HG03354 (cell line): ENCODE measurements around the gene ZNF280C.
A peak's percentile ranks its signal among the peaks of the same experiment; 100 is the strongest.

ENCODE experiments used
- ATAC-seq: cut with Tn5 transposase; IDR thresholded peaks from one replicate; pipeline ENCODE4 v1.9.1; 2021; ENCODE audit warnings: mild to moderate bottlenecking; ENCODE audit not compliant: unreplicated experiment, poor library complexity, severe bottlenecking

The ZNF280C gene

DNA sequence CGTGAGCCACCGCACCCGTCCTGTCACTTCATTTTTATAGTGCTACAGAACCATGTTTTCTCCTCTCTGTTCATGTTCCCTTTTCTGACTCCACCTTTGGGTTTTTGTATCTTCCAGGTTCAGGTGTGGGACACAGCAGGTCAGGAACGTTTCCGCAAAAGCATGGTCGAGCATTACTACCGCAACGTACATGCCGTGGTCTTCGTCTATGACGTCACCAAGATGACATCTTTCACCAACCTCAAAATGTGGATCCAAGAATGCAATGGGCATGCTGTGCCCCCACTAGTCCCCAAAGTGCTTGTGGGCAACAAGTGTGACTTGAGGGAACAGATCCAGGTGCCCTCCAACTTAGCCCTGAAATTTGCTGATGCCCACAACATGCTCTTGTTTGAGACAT lies 84.5 kb downstream of the ZNF280C start:
- no peak for ATAC-seq

- no peak for ATAC-seq
Measured at GRCh38 chrX:130179579-130180215, 89.0 kb downstream of the ZNF280C start.

- no peak for ATAC-seq
Measured at GRCh38 chrX:130179170-130179569, 89.5 kb downstream of the ZNF280C start.

DNA sequence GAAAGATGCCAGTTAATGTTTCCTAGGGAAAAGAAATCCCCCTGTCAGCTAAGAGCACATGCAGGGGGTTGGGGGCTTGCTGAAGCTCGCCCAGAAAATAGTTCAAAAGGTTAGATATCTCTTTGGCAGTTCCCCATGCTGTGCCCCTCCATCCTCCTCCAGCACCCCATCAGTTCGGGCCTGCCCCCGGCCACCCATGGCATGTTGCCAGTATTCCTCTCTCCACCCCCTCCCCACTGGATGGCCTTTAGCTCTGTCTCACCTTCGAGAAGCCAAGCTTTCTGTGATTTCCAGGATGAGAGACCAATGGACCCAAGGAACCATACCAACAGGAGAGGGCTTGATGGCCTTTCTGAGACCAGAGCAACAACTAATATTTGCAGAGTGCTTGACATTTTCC lies 91.8 kb downstream of the ZNF280C start:
- no peak for ATAC-seq

DNA sequence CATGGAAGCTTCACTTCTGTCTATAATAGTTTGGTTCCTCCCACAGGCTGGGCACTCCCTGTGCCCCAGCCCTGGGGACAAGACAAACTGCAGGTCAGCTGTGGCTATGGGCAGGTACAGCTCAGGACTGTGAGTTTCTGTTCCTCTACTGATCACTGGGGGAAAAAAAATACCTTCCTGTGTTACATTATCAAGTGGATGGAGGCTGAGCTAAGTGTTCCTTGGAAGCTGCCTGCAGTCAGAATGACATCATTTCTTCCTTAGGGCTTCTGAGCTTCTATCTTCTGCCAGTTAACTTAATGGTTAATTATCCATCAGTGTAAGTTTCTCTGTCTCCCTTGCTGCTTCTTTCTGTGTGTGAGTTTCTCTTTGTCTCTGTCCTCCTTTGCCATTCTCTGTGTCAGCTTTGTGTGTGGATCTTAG lies 92.3 kb downstream of the ZNF280C start:
- ATAC-seq = peak; percentile 81

DNA sequence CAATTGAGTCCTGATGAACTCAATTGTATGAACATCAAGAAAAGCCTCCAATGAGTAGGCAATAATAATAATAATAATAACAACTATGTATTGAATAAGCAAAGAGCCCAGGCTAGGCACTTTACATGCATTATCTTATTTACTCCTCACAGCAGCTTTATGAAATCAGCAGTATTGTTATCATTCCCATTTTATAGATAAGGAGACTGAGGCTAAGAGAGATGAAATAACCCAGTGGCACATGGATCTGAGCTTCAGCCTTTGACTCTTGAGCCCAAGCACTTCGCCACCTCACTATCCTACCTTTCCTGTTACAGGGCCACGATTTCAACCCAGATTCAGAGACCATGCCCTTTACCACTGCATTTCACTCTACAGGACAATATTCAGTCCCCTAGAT lies 93.8 kb downstream of the ZNF280C start:
- ATAC-seq = no peak

DNA sequence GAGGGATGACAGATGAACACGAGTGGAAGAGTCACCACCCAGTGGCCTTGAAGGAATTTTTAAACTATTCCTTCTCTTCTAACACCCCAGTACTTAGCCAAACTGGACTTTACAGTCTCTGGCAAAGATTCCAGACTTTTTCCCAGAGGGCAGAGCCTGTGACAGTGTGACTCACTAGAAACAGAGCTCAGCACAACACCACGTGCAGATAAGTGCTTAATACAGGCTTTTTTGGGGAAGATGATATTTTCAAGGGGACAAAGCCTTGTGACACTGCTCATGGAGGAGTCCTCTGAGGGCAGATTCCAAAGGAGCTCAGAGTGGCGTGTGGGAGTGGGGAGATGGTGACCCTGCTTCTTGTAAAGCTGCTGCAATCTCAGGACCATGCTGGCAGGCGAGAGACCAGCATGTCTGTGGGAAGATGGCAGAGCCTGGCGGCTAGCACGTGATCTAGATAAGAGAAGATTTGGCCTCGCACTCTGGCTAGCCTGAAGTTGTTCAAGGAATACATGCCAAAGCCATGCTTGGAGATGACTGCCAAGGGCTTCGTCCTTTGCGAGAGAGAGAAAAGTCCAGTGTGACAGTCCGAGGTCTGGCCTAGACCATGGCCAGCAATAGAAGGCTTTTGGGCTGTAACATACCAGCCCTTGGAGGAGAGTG lies 94.5 kb downstream of the ZNF280C start:
- ATAC-seq = no peak

DNA sequence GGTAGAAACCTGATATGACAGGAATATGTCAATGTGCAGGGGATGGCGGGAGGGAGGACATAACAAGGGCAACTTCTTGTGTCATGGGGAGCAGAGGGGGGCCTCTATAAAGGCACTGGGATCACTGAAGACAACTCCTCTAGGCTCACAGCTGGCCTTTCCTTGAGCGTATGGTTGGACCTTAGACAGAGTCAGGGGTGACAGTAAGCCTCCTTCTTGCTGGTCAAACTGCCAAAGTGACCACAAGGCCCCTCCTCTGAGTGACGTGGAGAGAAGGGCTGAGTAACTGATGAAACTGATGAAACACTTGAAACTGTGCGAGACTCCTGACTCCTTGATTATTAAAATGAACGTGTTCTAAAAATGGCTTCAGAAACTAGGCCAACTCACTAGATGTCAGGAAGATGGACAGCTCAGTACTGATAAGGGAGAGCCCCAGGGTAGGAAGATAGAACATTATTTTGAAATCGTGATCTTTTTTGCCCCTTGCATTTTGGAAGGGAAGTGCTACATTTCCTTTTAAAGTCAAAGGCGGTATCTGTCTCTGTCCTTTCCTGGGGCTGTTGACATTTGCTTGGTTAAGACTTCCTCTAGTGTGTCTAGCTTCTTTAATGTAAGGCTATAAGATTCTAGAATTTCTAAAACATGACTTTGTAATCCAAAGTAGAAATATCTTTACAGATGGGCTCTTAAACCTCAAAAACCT lies 95.4 kb downstream of the ZNF280C start:
- peak; percentile 26 for ATAC-seq

GRCh38 chrX:130172127-130172845 lies 96.4 kb downstream of the ZNF280C start:
- no peak for ATAC-seq

DNA sequence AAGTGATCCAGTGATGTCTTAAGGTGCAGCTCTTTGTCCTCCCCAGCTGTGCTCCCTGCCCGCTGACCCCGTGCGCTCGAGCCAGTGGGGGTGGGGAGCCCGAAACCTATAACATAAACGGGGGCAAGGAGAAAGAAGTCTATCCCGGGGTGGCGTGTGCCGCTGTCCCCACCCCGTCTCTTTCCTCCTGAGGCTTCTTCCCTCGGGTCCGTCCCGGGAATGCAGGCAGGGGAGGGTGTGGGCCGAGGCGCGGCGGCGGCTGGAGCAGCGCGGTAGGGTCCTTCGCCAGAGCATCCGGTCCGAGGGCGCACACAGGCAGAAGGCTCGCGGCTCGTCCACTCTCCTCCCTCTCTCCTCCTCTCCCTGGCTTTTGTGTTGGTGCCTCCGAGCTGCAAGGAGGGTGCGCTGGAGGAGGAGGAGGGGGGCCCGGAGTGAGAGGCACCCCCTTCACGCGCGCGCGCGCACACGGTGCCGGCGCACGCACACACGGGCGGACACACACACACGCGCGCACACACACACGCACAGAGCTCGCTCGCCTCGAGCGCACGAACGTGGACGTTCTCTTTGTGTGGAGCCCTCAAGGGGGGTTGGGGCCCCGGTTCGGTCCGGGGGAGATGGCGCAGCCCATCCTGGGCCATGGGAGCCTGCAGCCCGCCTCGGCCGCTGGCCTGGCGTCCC lies 97.1 kb downstream of the ZNF280C start, which contains the start of gene RAB33A:
RAB33A (plus strand) TSS at position 517 of the 681 bp plus-strand sequence; CDS start at position 618, 101 bp downstream.
- ATAC-seq = peak; percentile 14

DNA sequence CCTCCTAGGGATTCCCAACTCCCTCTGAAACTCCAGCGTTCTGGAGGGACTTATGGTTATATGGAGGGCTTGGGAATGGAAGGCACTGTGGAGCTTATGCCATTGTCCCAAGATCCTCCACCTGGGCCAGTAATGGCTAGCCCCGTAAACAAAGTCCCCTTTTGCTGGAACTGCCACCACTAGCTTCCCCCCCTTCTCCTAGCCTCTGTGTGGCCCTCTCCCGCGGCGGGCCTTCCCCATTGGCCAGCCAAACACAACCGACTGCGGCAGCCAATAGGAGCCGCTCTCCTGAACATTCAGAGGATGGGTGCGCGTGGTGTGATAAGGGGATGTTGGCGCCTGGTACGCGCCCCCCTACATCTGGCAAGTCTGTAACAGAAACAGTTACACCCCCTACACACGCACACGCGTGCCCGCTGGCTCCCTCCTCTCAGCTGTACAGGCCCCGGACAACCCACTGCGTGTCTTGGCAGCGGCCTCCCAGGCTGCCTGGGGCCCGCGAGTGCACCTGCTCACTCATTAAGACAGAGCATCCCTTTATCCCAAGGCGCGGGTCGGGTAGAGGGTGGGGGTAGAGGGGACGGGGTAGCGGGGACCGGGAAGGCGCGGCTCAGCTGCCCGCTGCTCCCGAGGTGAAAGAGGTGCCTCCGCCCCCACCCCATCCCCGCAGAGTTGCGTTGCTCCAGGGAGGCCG lies 97.8 kb downstream of the ZNF280C start:
- peak; percentile 81 for ATAC-seq

DNA sequence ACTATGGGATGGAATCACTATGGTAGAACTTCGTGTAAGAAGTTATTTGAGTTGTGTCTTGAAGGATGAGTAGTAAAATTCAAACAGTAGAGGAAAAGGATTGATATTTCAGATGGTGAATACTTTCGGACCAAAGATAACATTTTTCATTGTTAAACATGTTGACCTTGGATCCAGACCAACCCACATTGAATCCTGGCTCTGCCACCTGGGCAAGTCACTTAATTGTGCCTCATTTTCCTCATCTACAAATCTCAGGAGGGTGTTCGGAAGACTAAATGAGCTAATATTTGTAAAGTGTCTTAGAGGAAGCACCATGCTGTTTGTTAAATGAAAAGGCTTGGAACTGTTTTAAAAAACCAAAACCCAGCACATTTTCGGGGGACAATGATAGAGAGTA lies 101.7 kb downstream of the ZNF280C start:
- no peak for ATAC-seq

GRCh38 chrX:130166503-130166777 lies 102.3 kb downstream of the ZNF280C start:
- no peak for ATAC-seq

GRCh38 chrX:130165703-130166502 lies 102.8 kb downstream of the ZNF280C start, which contains the start of gene AIFM1:
TSS of gene AIFM1 (minus strand) at chrX:130165841. CDS start at chrX:130165656, 185 bp downstream.
- ATAC-seq = peak; percentile 88

GRCh38 chrX:130165181-130165702 lies 103.5 kb downstream of the ZNF280C start:
- ATAC-seq = no peak

DNA sequence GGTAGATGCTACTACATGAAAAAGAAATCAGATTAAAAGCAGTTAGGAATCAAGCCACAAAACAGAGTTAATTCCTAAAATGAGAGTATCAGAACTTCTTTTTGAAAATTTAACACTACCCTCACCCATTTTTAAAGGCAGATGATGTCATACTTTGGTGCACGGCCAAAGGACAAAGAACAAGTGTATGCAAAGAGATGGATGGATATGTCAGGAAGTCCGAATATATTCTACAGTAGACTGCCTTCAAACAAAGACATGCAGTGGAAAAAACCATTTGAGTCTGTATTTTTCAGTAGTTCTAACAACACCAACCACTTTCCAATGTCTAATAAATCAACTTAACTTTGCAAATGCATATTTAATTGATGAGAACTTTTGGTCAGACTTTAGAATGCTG lies 105.3 kb downstream of the ZNF280C start:
- no peak for ATAC-seq

DNA sequence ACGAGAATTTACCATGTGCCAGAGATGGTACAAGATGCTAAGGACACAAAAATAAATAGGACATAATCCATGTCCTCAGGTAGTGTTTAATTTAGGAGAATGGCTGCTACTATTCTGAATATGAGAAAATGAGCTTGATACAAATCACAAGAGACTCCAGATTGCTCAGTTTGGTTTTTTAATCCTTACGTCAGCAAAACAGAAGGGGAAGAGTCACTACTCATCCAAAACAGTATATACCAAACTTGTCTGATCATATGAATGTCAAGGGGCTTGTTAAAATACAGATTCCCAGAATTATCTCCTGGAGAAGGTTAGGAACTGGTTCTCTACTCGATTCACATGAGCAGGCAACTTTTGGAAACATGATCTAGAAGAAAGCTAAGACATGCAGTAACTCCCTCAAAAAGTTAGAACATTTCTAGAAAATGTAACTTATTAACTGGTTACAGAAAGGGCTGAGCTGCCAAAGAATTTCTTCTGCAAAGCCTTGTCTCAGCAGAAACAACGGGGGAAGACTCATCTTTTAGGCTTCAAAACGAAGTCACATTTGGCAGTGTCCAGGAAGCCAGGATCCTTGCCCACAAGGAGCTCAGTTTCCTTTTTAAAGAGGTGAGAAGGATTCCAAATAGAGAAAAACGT lies 106.5 kb downstream of the ZNF280C start:
- ATAC-seq = no peak

- no peak for ATAC-seq
Measured at GRCh38 chrX:130159776-130160175, 108.9 kb downstream of the ZNF280C start.
